Adrenal gland (tissue), 5 donors: ENCODE results near the gene BMERB1.

Source experiments
- CTCF ChIP-seq, 6 experiments: fragments of 450-650 bp in 4 of 6; fragments of 200-600 bp in 2 of 6; sonication (generic) in 1 of 6; IDR thresholded peaks; 1 replicate in 5 of 6; 2 replicates in 1 of 6; pipeline versions ENCODE4 v1.5.1 to v1.8.0; 2016 to 2021; ENCODE audit warnings: antibody characterized with exemption in 6 of 6, mild to moderate bottlenecking in 2 of 6, moderate library complexity in 1 of 6
- POLR2A ChIP-seq, 2 donors: fragments of 450-650 bp; IDR thresholded peaks; one replicate each; pipeline ENCODE4 v1.6.1; 2017; ENCODE audit warnings: antibody characterized with exemption in 2 of 2, mild to moderate bottlenecking in 2 of 2, moderate library complexity in 1 of 2
- donor health status: DM: no; HTN: no; CAD: no.

- no peak for TF ChIP-seq POLR2A (IDR thresholded peaks at IDR 0.05)
- no peak for TF ChIP-seq CTCF (IDR thresholded peaks at IDR 0.05)
Measured at GRCh38 chr16:15576960-15577958, 142.9 kb downstream of the BMERB1 start.
